ENCODE measurements around the gene TMEM167A. TPM values are rescaled to one million over a fixed set of nuclear protein-coding genes. Genes with fewer than 3 reads are reported as not detected.

The TMEM167A gene
- total RNA-seq, 1 experiment from 2014 or later: 108 TPM

GRCh38 chr5:83029912-83030311 lies 47.3 kb downstream of the TMEM167A start:
- Histone ChIP-seq H3K9ac (ENCODE audit: low read length) (no peak overlapping the region), H3K36me3 (ENCODE audit: control insufficient read depth in 1 of 2, insufficient read depth in 2 of 2, low read length in 2 of 2) (no peaks in the 10 kb centered on the region), H3K27me3 (ENCODE audit: insufficient read depth, low read length) (no peaks in the 10 kb centered on the region), H2AFZ (ENCODE audit: low read depth, low read length, poor library complexity, severe bottlenecking) (no peak overlapping the region), H3K9me3 (ENCODE audit: control insufficient read depth in 1 of 2, insufficient read depth in 1 of 2, low read depth in 1 of 2, low read length in 2 of 2) (no peaks in the 10 kb centered on the region), H3K27ac (ENCODE audit: low read depth, low read length) (no peak overlapping the region), H3K4me2 (ENCODE audit: low read length) (no peak overlapping the region), H3K79me2 (ENCODE audit: insufficient read depth, low read length) (no peaks in the 10 kb centered on the region), H4K20me1 (ENCODE audit: insufficient read depth) (no peaks in the 10 kb centered on the region), H3K4me1 (ENCODE audit: control insufficient read depth in 1 of 2, insufficient read depth in 2 of 2, low read length in 2 of 2) (peaks cover 2 to 27% of the 10 kb centered on the region in 2 experiments; a peak in 3 of 4 replicates), H3K4me3 (replicated peaks in 1 of 2; ENCODE audit: low read depth in 1 of 2, low read length in 2 of 2) (no peak overlapping the region), H3K9me2 (ENCODE audit: insufficient read depth) (no peaks in the 10 kb centered on the region)
- no TSS peak for BruUV-seq (replicated peaks)
- TF ChIP-seq FOSL1 (IDR thresholded peaks at IDR 0.05; ENCODE audit: low read depth): no peak
- no peak for TF ChIP-seq CEBPB (IDR thresholded peaks at IDR 0.05; ENCODE audit: low read depth)
- TF ChIP-seq SRF (IDR thresholded peaks at IDR 0.05; ENCODE audit: low read depth): no peak
- no peak for TF ChIP-seq RAD21 (IDR thresholded peaks at IDR 0.05; ENCODE audit: low read depth)
- no peak for TF ChIP-seq POLR2AphosphoS5 (IDR thresholded peaks at IDR 0.05; ENCODE audit: low read depth, low read length)
- TF ChIP-seq, protein P1, sequence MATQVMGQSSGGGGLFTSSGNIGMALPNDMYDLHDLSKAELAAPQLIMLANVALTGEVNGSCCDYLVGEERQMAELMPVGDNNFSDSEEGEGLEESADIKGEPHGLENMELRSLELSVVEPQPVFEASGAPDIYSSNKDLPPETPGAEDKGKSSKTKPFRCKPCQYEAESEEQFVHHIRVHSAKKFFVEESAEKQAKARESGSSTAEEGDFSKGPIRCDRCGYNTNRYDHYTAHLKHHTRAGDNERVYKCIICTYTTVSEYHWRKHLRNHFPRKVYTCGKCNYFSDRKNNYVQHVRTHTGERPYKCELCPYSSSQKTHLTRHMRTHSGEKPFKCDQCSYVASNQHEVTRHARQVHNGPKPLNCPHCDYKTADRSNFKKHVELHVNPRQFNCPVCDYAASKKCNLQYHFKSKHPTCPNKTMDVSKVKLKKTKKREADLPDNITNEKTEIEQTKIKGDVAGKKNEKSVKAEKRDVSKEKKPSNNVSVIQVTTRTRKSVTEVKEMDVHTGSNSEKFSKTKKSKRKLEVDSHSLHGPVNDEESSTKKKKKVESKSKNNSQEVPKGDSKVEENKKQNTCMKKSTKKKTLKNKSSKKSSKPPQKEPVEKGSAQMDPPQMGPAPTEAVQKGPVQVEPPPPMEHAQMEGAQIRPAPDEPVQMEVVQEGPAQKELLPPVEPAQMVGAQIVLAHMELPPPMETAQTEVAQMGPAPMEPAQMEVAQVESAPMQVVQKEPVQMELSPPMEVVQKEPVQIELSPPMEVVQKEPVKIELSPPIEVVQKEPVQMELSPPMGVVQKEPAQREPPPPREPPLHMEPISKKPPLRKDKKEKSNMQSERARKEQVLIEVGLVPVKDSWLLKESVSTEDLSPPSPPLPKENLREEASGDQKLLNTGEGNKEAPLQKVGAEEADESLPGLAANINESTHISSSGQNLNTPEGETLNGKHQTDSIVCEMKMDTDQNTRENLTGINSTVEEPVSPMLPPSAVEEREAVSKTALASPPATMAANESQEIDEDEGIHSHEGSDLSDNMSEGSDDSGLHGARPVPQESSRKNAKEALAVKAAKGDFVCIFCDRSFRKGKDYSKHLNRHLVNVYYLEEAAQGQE (IDR thresholded peaks at IDR 0.05; ENCODE audit: low read depth): no peak
- TF ChIP-seq POLR2A (IDR thresholded peaks at IDR 0.05; ENCODE audit: borderline replicate concordance, extremely low read depth, insufficient read depth, insufficient read length): no peak
- TF ChIP-seq EZH2phosphoT487 (IDR thresholded peaks at IDR 0.05; ENCODE audit: borderline replicate concordance): no peak
- TF ChIP-seq YY1 (IDR thresholded peaks at IDR 0.05; ENCODE audit: extremely low read depth, insufficient replicate concordance, low read depth, low read length): no peak
- TF ChIP-seq, protein P2, sequence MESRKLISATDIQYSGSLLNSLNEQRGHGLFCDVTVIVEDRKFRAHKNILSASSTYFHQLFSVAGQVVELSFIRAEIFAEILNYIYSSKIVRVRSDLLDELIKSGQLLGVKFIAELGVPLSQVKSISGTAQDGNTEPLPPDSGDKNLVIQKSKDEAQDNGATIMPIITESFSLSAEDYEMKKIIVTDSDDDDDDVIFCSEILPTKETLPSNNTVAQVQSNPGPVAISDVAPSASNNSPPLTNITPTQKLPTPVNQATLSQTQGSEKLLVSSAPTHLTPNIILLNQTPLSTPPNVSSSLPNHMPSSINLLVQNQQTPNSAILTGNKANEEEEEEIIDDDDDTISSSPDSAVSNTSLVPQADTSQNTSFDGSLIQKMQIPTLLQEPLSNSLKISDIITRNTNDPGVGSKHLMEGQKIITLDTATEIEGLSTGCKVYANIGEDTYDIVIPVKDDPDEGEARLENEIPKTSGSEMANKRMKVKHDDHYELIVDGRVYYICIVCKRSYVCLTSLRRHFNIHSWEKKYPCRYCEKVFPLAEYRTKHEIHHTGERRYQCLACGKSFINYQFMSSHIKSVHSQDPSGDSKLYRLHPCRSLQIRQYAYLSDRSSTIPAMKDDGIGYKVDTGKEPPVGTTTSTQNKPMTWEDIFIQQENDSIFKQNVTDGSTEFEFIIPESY (IDR thresholded peaks at IDR 0.05; ENCODE audit: extremely low read depth, insufficient replicate concordance, low read length): no peak
- TF ChIP-seq, protein P3, sequence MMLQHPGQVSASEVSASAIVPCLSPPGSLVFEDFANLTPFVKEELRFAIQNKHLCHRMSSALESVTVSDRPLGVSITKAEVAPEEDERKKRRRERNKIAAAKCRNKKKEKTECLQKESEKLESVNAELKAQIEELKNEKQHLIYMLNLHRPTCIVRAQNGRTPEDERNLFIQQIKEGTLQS (IDR thresholded peaks at IDR 0.05): no peak
- no peak for TF ChIP-seq SIN3A (IDR thresholded peaks at IDR 0.05; ENCODE audit: low read depth)
- TF ChIP-seq, protein P4, sequence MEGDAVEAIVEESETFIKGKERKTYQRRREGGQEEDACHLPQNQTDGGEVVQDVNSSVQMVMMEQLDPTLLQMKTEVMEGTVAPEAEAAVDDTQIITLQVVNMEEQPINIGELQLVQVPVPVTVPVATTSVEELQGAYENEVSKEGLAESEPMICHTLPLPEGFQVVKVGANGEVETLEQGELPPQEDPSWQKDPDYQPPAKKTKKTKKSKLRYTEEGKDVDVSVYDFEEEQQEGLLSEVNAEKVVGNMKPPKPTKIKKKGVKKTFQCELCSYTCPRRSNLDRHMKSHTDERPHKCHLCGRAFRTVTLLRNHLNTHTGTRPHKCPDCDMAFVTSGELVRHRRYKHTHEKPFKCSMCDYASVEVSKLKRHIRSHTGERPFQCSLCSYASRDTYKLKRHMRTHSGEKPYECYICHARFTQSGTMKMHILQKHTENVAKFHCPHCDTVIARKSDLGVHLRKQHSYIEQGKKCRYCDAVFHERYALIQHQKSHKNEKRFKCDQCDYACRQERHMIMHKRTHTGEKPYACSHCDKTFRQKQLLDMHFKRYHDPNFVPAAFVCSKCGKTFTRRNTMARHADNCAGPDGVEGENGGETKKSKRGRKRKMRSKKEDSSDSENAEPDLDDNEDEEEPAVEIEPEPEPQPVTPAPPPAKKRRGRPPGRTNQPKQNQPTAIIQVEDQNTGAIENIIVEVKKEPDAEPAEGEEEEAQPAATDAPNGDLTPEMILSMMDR (IDR thresholded peaks at IDR 0.05 in 2 of 3, conservative IDR thresholded peaks at IDR 0.05 in 1 of 3; ENCODE audit: borderline replicate concordance in 1 of 3, insufficient read depth in 1 of 3, low read depth in 2 of 3, low read length in 2 of 3): no peak
- no peak for TF ChIP-seq ZFX (IDR thresholded peaks at IDR 0.05)
- TF ChIP-seq EZH2 (IDR thresholded peaks at IDR 0.05): no peak
- POLR2A ChIA-PET: no interaction called here
- intact Hi-C loops (cut with micrococcal nuclease): no loop called here
- CTCF ChIA-PET: no interaction called here
- DNase-seq (ENCODE audit: low read depth, low spot score): no peak
- RAD21 ChIA-PET (ENCODE audit: low non-redundant PET in 1 of 2, low total read pairs in 2 of 2, uncharacterized antibody in 2 of 2, unreplicated experiment in 2 of 2): no interaction called here
- ATAC-seq: no peak
